A172 (cell line): Measurements from ENCODE around the gene ZNF341. TPM values are rescaled to one million over a fixed set of nuclear protein-coding genes. Genes with fewer than 3 reads are reported as not detected.
A peak's percentile ranks its signal among the peaks of the same experiment; 100 is the strongest.
"Not testable (repeated sequence)": the region's sequence is repeated elsewhere in the genome, so short reads cannot be mapped to it uniquely, and the experiment has no call there.

Source experiments
- DNase-seq: peaks from one replicate; pipeline ENCODE4 v3.0.0-alpha.2; 2015; ENCODE audit warnings: low spot score
- total RNA-seq: library from RNA; depleted of rRNA; stranded (reverse); fragments of >200 nt; shearing (Covaris generic); gene quantifications from 2 replicates; pipeline ENCODE4 v1.2.3, GENCODE V29; 2014

Gene ZNF341
- total RNA-seq, 1 experiment from 2014 or later: 0.81 TPM

DNA sequence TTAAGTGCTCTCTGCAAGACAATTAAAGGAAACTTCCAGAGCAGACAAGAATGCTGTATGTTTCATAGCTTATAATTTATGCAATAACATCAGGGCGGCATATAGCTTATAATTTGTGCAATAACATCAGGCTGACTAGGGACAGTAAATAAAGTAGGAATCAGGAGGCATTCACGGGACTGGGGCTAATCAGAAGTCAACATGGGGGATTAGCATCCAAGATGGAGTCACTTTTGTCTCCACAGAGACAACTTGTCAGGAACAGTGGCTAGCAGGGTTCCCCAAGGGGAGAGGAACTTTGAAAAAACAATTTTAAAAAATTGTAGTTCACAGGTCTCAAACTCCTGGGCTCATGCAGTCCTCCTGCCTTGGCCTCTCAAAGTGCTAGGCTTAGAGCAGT lies 3.3 kb upstream of the ZNF341 start:
- no peak for DNase-seq

DNA sequence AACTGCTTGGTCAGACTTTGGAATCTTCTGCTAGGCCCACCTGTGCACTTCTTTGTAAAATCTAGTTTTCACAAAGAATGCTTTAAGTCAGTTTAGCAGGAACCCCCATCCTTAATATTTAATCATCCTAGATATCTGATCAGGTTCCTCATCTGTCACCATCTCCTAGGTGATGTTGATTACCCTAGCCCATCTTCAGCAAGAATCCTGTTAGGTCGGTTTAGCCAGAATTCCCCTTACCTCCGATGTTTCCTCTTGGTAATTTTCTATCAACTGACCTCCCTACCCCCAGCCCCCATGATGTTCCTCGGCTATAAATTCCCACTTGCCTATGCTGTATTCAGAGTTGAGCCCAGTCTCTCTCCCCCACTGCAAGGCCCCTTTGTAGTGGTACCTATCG lies 2.7 kb upstream of the ZNF341 start:
- DNase-seq: no peak

DNA sequence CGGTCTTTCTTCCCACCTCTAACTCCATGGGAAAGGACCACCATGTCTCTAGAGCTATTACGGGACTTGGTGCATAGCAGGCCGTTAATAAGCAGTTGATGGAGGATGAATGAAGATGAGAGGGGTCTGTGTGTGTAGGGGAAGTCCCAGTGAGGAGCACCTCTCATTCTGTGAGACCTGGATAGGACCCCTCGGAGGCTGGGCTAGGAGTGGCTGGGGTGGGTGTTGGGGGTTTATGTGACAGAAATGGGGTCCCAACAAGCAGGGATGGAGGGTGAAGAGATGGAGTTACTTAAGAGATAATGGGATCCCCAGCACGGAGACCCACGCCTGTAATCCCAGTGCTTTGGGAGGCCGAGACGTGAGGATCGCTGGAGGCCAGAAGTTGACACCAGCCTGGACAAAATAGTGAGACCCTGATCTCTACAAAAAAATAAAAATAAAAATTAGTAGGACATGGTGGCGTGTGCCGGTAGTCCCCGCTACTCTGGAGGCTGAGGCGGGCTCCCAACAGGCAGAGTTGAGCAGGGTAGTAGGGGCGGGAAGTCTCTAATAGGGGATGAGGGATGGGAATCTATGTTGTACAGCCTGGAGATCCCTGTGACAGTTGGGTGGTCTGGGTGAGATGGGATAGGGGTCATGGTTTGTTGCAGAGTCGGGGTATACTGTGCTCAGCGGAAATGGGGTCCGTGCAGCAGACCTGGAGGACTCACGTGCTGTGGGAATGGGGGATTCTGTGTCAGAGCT lies 677 bp upstream of the ZNF341 start:
- DNase-seq: no peak

DNA sequence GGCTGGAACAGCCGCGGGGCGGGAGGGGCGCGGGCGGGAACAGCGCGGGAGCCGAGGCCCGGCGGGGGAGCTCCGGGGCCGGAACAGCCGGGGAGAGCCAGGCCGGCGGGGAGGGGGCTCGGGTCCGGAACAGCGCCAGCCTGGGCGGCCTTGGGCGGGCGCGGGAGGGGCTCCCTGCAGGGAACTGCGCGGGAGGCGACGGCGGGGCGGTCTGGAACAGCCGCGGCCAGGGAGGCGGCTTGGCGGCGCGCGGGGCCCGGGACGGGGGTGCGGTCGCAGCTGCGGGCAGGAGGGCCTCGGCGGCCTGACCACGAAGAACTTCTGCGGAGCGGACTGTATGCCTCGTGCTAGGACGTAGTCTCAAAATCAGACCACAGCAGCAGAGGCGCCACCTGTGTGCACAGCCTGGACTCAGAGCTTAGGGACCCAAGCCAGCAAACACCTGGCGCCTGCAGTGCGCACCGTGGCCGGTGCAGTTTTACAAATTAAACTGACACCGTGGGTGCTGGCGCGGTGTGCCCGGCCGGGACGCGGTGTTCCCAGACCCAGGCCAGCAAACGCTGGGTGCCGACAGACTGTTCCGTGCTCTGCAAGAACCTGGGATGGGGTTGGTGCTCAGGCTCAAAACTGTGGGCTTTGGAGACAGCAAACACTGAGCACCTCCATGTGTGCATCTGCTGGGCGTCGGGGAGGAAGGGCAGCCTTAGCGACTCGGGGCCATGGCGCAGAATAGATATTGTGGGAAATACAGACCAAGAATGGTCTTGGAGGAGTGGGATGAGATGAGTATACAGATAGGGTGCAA lies 572 bp downstream of the ZNF341 start:
- DNase-seq: no peak

DNA sequence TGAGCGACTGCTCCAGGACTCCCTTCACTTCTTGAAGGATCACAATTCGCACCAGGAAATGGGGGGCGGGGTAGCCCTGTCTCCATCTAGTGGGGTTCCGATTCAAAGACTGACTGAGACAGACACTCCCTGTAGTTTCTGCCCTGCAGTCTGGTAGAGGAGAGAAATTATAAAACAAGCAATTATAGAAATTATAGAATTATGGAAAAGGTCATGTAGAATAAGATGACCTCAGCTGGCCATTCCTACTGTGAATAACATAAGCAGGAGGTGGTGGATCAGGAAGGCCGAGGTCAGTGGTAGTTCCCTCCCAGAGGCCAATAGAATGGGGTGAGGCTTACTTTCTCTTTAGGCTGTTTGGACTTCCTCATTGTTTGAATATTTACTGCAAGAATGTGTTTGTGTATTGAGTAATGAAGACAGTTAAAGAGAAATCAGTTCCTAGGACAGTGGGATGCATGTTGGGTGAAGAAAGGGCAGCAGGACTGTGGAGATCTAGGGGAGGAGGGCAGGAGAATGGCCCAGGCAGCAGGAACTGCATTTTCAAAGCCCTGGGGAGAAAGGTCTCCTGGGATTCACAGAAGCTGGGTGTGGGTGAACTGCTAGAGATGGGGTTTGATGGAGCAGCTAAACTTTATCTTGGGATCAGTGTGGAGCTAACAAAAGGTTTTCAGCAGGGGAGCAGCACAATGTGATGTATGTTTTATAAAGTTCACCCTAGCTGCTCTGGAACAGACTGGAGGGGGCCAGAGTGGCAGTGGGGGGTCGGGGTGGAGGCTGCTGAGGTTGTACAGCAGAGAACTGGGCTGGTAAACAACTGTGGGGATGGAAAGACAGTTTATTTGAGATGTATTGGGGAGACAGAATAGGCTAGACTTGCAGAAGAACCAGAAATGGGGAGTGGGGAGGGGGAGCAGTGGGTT lies 2.1 kb downstream of the ZNF341 start:
- peak; percentile 70 for DNase-seq

DNA sequence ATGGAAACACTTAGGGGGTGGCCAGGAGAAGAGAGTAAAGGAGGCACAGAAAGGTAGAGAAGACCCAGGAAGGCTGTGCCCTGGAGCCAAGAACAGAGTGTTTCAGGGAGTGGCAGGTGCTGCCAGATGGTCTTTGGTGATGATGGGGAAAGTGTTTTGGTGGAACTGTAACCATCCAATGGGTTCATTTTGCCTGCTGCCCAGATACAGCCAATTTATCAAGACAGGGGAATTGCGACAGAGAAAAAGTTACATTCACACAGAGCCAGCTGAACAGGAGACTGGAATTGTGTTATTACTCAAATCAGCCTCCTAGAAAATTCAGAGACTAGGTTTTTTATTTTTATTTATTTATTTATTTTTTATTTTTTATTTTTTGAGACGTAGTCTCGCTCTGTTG lies 5.2 kb downstream of the ZNF341 start:
- no peak for DNase-seq

DNA sequence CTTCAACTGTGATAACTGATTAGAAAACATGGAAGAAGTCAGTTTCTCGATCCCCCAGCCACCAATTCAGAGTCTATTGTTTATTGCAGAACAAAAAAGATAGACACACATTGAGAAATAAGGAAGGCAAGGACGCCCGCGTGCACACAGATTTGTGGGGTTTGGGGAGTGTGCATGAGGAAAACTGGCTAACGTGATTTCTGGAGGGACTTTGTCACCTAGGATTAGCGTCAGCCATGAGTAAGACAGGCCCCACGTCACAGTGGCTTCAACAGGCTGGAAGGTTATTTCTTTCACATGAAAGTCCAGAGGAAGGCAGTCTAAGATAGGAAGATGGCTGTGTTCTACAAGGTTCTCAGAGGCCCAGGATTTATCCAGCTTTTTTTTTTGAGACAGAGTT lies 7.7 kb downstream of the ZNF341 start:
- DNase-seq: no peak

DNA sequence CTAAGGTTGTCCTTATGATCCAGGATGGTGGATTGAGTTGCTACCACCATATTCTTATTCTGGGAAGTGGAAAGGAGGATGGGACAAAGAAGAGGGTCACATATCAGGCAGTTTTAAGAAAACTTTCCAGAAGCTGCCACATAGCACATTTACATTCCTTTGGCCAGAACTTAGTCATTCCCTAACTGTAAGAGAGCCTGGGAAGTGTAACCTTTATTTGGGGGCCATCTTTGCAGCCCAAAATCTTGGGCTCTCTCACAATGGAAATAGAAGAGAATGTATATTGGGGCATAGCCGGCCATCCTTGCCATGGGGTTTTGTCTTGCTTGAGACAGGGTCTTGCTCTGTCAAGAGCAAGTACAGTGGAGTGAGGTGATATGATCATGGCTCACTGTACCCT lies 8.4 kb downstream of the ZNF341 start:
- DNase-seq: no peak

DNA sequence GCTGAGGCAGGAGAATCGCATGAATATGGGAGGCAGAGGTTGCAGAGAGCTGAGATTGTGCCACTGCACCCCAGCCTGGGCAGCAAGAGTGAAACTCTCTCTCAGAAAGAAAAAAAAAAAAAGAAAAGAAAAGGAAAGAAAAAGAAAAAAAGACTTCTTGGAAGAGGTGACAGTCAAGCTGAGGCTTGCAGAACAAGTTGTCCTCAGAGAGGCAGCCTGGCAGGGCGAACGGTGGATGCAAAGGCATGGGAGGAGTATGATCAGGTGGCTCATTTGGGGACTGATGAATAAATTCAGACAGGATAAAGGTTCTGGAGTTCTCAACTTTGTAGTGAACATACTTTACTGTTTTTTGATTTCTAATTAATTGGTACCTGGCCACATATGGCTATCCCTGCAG lies 12.4 kb downstream of the ZNF341 start:
- no peak for DNase-seq

DNA sequence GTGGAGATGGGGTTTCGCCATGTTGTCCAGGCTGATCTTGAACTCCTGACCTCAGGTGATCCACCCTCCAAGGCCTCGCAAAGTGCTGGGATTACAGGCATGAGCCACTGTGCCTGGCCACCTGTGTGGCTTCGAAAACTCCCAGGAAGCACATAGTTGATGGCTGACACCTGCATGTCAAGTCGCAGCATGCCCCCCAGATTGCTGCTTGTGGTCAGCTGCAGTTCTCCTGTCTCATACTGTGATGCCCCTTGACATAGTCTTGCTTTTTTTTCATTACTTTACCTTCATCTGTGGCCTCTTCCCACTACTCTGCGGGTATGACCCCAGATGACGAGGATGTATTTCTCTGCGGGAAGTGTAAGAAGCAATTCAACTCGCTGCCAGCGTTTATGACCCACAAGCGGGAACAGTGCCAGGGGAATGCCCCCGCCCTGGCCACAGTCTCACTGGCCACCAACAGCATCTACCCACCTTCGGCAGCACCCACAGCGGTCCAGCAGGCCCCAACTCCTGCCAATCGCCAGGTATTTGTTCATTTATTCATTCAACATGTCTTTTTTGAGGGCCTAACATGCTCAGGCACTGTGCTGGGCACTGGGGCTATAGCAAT lies 13.1 kb downstream of the ZNF341 start:
- no peak for DNase-seq

DNA sequence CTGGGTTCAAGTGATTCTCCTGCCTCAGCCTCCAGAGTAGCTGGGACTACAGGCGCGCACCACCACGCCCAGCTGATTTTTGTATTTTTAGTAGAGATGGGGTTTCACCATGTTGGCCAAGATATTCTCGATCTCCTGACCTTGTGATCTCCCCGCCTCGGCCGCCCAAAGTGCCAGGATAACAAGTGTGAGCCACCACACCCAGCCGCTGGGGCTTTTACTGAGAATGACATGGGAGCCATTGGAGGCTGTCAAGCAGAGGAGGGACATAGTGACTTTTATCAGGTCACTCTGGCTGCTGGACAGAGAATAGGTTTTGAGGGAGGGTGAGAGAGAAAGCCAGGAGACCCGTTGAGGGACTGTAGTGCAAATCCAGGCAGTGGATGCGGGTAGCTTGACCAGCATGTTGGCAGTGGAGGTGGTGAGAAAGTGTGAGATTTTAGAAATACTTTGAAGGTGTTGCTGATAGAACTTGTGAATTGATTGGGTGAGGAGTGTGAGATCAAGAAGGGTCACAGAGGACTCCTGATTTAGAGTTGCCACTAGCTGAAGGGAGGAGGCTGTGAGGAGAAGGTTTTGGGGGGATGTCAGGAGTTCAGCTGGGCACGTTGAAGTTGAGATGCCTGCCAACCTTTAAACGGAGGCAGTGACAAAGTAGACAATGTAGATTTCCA lies 14.7 kb downstream of the ZNF341 start:
- no peak for DNase-seq

DNA sequence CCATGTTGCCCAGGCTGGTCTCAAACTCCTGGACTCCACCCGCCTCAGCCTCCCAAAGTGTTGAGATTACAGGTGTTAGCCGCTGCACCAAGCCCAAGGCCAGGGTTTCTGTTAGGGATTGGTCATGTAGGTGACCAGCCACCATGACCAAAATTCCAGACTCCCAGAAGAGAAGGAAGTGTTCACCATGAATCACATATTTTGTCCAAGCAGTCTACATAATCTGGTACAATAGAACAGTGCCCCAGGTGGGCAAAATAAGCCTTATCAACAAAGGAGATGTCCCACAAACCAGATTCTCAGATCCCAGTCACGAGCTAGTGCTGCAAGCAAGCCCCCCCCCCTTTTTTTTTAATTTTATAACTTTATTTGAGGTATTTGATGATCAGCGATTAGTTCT lies 20.0 kb downstream of the ZNF341 start:
- DNase-seq: no peak

DNA sequence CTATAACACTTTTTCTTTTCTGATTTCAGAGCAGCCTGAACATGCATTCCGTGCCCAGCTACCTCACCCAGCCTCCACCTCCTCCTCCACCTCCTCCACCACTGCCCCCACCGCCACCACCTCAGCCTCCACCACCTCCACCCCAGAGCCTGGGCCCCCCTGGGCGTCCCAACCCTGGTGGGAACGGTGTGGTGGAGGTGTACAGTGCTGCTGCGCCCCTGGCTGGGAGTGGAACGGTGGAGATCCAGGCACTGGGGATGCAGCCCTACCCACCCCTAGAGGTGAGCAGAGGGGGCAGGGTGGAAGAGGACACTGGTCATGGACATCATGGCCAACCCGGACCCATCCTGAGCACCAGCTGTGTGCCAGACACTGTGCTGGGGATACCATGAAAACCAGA lies 21.3 kb downstream of the ZNF341 start:
- no peak for DNase-seq

DNA sequence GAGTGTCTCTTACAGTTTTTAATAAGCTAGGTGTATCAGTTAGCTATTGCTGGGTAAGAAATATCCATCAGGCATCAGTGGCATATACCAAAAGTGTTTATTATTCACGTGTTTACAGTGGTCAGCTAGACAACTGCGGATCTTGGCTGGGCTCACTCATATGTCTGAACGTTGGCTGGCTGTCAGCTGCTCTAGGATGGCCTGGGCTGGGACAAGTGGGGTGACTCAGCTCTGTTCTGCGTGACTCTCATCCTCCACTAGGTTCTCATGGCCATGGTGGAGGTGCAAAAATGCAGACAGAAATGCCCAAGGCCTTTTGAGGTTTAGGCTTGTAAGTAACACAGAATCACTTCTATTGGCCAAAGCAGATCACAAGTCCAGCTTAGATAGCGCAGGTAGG lies 22.0 kb downstream of the ZNF341 start:
- peak; percentile 24 for DNase-seq

DNA sequence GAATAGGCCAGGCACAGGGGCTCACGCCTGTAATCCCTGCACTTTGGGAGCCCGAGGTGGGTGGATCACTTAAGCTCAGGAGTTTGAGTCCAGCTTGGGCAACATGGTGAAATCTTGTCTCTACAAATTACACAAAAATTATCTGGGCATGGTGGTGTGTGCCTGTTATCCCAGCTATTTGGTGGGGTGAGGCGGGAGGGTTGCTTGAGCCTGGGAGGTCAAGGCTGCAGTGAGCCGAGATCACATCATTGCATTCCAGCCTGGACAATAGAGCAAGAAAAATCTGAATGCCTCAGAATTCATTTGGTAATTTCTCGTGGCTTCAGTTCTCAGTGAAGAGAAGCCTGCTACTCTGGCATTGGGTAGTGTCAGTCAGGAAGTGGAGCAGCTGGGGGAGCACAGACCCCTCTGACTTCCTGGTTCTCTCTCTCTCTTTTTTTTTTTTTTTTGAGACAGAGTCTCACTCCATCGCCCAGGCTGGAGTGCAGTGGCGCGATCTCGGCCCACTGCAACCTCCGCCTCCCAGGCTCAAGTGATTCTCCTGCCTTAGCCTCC lies 24.2 kb downstream of the ZNF341 start:
- not testable (repeated sequence) for DNase-seq

DNA sequence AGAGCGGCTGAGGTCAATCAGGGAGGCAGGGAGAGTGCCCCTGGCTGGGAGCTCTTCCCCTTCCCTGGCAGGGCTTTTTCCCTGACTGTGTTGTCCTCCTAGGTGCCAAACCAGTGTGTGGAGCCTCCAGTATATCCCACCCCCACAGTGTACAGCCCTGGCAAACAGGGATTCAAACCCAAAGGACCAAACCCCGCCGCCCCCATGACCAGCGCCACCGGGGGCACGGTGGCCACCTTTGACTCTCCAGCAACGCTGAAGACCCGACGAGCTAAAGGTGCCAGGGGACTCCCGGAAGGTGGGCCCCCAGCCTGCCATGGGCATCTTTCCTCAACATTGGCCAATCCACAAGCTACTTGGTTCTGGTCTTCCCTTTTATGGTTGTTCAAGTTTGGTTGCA lies 25.2 kb downstream of the ZNF341 start:
- DNase-seq: no peak

DNA sequence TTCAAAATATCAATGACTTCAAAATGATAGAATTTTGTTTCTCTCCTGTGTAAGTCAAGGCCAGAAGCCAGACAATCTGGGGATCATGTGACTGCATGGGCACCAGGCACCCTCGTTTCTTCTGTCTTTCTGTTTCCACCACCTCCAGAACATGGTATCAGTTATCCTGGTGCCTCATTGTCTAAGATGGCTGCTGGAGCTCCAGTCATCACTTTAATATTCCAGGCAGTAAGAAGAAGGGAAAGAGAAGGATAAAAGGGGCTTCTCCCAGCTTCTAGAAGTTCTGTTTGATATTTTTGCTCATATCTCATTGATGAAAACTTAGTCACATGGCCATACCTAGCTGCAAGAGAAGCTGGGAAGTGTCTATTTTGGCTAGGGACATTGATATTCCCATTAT lies 25.7 kb downstream of the ZNF341 start:
- DNase-seq: no peak

DNA sequence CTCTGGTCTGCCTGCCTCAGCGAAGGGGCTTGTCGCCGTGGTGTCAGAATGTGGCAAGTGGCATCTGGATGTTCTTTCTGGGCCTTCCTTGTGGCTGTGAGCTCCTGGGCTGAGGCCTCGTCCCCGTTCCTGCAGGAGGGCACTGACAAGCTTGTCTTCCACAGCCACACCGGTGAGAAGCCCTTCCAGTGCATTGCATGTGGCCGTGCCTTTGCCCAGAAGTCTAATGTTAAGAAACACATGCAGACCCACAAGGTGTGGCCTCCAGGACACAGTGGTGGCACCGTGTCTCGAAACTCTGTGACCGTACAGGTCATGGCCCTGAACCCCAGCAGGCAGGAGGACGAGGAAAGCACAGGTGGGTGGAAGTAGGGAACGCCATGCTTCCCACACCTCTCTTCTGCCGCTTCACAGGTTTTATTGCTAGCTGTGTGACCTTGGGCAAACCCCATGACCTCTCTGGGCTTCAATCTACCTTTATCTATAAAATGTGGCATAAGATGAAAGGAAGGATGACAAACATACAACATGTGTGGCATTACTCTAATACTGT lies 30.0 kb downstream of the ZNF341 start:
- DNase-seq: no peak

DNA sequence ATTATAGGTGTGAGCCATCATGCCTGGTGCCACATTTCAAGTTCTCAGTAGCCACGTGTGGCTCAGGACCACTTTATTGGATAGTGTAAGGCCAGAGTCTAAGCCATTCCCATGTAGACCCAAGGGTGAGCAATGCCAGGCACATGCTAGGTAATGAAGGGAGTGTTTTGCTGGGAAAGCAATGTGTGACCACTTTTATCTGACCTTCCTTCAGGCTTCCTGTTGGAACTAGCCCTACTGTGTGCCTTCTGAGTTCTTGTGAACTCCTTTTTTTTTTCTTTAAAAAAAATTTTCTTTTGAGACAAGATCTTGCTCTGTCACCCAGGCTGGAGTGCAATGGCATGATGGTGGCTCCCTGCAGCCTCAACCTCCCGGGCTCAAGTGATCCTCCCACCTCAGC lies 33.3 kb downstream of the ZNF341 start:
- DNase-seq: no peak

DNA sequence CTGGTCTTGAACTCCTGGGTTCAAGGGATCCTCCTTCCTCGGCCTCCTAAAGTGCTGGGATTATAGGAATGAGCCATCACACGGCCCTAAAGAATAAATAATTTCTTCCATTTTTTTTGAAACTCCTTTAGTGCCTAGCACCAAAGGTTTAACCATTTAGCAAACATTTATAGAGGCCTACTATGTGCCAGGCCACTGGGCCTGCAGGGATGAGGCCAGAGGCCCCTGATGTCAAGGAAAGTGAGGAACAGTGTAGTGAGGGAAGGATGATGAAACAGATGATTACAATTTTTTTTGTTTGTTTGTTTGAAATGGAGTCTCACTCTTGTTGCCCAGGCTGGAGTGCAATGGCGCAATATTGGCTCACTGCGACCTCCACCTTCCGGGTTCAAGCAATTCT lies 33.8 kb downstream of the ZNF341 start:
- DNase-seq: no peak

DNA sequence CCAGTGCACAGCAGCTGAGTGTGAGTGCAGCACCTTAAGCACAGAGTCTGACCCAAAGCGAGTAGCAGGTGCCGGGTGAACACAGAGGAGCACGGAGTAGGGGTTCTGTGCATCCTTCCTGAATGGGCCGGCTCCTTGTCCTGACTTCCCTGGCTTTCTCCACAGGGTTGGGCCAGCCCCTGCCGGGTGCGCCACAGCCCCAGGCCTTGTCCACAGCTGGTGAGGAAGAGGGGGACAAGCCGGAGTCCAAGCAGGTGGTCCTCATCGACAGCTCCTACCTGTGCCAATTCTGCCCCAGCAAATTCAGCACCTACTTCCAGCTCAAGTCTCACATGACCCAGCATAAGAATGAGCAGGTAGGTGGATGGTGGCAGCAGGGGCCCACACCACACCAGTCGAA lies 34.9 kb downstream of the ZNF341 start:
- no peak for DNase-seq
